Measurements from ENCODE around the gene TCAIM. TPM values are rescaled to one million over a fixed set of nuclear protein-coding genes. Genes with fewer than 3 reads are reported as not detected.
"Not testable (repeated sequence)": the region's sequence is repeated elsewhere in the genome, so short reads cannot be mapped to it uniquely, and the experiment has no call there.

TCAIM gene
- polyA plus RNA-seq, 3 donors: 37.9 to 48.7 (median 46.7) TPM

DNA sequence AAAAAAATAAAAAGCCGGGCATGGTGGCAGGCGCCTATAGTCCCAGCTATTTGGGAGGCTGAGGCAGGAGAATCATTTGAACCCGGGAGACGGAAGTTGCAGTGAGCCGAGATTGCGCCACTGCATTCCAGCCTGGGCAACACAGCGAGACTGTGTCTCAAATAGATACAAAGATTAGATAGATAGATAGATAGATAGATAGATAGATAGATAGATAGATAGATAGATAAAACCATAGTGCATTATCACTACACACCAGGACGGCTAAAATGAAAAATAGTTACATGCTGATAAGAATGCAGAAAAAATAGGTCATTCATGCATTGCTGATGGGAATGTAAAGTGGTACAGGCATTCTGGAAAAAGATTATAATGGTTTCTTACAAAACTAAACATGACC is 59.7 kb downstream of the TCAIM start:
- not testable (repeated sequence) for DNase-seq (ENCODE audit: extremely low read depth in 1 of 11, low read depth in 9 of 11, low spot score in 4 of 11)

- DNase-seq (ENCODE audit: extremely low read depth in 1 of 11, low read depth in 9 of 11, low spot score in 4 of 11): no peak
Observed at GRCh38 chr3:44398853-44399252, 60.3 kb downstream of the TCAIM start.

DNA sequence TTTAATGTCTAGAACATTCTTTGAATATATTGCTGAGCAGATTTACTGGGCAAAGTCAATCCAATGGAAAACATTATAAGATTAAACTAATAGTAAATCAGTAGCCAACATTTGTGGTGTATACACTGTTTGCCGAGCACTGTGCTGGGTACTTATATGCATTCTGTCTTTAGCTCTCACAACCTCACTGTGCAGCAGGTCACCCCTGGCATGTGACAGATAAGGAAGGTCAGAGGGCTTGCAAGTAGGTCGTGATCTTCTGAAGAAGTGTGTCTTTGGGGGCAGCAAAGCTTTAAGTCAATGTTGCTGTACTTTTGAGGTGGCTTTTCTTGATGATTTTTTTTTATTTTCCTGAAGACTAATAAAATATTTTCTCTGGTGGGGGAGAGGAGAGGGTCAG is 62.2 kb downstream of the TCAIM start:
- DNase-seq (ENCODE audit: extremely low read depth in 1 of 11, low read depth in 9 of 11, low spot score in 4 of 11): no peak

DNA sequence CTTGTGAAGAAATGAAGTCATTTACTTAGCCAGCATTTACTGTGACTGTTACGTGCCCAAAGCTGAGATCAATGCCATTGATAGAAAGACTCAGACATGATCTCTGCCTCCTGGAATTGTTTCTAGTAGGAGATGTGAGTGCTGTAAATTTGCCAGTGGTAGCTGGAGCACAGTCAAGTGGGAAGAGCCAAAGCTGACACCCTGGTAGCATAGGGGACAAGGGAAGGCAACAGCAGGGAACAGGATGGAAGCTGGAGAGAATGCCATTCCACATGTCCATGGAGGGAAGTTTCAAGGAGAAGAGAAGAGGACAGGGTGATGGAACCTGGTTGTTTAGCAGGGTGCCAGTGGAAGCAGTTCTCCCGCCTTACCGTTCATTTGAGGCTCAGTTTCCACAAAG is 64.0 kb downstream of the TCAIM start:
- DNase-seq (ENCODE audit: extremely low read depth in 1 of 11, low read depth in 9 of 11, low spot score in 4 of 11): no peak

DNA sequence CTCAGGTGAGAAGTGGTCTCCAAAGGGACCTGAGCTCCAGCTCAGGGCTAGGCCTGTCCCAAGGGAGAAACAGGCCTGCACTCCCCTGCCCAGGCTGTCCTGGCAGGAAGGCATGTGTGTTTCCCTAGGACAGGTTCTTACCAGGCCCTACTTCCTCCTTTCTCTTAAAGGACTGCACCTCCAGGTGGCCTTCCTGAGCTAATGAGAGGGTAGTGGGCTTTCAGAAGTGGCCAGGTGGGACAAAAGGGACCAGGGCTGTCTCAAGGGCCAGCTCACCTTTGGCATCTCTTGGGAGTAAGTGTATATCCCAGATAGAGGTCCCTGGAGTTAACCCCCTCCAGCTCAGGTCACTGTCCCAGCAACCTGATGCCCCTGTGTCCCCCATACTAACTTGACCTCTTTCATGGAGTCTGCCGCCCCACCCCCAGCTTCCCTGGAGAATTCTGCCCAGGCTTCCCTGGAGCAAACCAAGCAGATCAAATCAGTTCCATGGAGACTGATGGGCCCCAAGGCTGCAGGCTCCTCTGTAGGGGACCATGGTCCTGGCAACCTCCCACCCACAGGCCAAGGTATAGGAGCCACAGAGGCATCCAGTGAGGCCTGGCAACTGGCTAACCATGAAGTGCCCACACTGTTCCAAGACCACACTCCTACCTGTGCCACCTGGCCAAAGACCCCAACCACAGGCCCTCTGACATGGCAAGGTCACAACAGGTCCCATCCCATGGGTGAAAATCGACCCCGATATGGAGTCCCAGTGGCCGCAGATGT is 71.3 kb downstream of the TCAIM start:
- DNase-seq (ENCODE audit: extremely low read depth in 1 of 11, low read depth in 9 of 11, low spot score in 4 of 11): no peak

GRCh38 chr3:44411031-44411645 is 72.6 kb downstream of the TCAIM start:
- DNase-seq (ENCODE audit: extremely low read depth in 1 of 11, low read depth in 9 of 11, low spot score in 4 of 11): no peak

GRCh38 chr3:44412365-44412764 is 73.8 kb downstream of the TCAIM start:
- no peak for DNase-seq (ENCODE audit: extremely low read depth in 1 of 11, low read depth in 9 of 11, low spot score in 4 of 11)

DNA sequence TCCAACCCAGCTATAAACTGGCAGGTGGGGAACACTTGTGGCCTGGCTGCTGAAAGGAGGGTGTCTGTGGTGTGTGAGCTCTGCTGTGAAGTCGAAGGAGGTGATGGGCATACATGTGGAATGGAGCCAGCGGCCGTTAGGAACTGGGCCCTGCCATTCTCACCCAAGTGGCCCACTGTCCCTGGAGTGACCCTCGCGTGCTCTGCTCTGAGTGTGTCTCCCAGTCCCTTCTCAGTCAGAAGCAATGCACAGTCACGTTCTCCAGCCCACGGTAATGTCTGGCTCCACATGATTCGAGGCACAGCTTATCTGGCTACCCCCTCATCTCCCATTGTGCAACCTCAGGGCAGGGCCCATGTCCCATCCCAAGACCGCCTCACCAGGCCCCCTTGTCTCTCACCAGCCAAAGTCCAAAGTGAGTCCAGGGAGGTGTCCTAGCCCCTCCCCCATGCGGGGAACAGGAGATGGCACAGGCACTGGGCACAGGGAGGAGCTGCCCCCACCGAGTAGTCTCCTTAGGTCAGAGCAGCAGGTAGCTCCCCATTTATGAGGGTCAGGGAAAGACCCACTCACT is 76.0 kb downstream of the TCAIM start:
- DNase-seq (ENCODE audit: extremely low read depth in 1 of 11, low read depth in 9 of 11, low spot score in 4 of 11): no peak

DNA sequence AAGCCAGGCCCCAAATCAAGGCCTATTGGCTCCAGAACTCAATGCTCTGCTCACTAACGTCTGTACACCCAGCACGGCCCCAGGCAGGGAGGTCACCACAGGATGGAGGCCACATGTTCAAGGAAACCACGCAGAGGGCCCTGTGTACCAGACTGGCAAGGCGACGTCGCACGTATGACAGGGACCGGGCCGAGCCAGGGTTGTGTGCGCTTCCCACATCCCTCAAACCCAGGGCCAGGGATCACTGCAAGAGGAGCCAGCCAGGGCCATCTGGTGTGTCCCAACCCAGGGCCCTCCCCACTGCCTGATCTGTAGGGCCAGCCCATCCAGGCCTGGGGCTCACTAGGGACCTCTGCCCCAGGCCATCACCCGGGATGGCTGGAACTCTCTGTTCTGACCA is 76.9 kb downstream of the TCAIM start:
- DNase-seq (ENCODE audit: extremely low read depth in 1 of 11, low read depth in 9 of 11, low spot score in 4 of 11): no peak

DNA sequence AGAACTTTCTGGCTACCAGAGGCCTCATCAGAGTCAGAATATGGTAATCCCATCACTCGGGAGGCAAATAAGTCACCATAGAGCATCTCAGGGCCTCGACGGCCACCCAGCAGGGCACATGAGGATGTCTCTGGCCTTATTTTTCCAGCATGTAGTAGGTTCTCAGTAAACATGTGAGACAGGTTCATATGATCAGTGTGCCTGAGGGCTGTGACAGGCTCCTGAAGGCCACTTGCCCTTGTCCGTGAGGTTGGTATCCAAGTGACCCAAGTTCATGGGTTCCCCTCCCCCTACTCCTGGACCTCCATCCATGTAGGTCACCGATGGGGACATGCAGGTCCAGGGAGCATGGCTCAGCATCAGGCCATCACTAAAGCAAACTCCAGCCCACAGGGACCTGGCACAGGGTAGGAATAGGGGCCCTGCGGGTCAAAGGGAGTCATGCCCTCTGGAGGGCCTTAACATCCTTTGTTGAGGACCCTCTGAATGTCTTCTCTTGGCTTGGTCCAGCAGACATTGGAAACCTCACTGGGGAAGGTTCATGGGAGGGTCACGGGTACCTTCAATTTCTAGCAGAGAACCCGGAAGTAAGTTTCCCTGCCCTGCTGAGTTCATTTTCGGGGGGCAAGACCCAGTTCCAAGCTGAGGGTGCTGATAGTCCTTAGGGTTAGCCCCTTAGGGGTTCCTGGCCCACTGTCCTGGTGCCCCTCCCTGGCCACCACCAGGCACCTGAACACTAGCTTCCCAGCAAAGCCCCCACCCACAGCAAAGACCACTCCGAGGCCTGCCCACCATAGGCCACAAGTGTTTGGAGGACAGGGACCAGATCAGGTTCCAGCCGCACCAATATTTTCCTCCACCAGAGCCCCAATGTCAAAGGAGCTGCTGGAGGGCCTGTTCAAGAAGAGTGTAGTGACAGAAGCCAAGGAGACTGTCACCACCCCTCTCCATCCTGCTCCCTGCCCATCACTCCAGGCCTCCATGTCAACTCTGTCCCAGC is 77.8 kb downstream of the TCAIM start:
- DNase-seq (ENCODE audit: extremely low read depth in 1 of 11, low read depth in 9 of 11, low spot score in 4 of 11): no peak

- not testable (repeated sequence) for DNase-seq (ENCODE audit: extremely low read depth in 1 of 11, low read depth in 9 of 11, low spot score in 4 of 11)
Observed at GRCh38 chr3:44418118-44418517, 79.6 kb downstream of the TCAIM start.

DNA sequence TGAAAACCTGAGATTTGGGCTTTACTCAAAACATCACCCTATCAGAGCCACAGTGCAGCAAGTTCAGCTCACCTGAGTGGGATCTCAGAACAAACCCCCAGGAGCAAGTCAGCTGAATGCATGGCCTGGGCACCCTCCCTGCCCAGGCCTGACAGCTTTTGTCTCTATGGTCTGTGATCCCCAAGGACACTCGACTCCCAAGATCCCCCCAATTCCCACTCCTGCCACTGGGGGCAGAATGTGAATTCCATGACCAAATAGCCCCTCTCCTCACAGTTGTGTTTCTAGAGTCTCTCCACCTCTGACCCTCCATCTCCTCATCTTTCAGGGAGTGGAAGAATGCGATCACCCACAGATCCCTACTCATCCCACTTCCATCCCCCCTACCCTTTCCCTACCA is 80.0 kb downstream of the TCAIM start:
- DNase-seq (ENCODE audit: extremely low read depth in 1 of 11, low read depth in 9 of 11, low spot score in 4 of 11): no peak

- no peak for DNase-seq (ENCODE audit: extremely low read depth in 1 of 11, low read depth in 9 of 11, low spot score in 4 of 11)
Observed at GRCh38 chr3:44419116-44419922, 80.8 kb downstream of the TCAIM start.

- no peak for DNase-seq (ENCODE audit: extremely low read depth in 1 of 11, low read depth in 9 of 11, low spot score in 4 of 11)
Observed at GRCh38 chr3:44419923-44420650, 81.5 kb downstream of the TCAIM start.

GRCh38 chr3:44420676-44421075 is 82.1 kb downstream of the TCAIM start:
- no peak for DNase-seq (ENCODE audit: extremely low read depth in 1 of 11, low read depth in 9 of 11, low spot score in 4 of 11)

DNA sequence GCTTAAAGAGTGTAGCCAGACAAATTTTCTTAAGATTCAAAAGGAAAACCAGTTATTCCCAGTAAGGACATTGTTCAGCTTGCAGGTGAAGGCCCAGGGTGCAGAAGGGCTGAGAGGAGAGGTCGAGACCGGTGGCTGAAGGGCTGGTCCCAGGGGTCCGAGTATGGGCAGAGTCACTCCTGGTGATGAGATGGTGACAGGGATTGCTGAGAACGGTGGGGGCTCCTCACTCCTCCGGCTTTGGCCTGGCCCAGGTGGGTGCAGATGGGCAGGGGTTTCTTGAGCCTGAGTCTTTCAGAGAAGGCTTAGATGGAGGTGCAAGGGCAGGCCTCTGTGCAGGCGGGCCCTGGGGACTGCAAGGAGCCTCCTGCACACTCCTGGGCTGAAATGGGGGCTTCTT is 82.7 kb downstream of the TCAIM start:
- no peak for DNase-seq (ENCODE audit: extremely low read depth in 1 of 11, low read depth in 9 of 11, low spot score in 4 of 11)

DNA sequence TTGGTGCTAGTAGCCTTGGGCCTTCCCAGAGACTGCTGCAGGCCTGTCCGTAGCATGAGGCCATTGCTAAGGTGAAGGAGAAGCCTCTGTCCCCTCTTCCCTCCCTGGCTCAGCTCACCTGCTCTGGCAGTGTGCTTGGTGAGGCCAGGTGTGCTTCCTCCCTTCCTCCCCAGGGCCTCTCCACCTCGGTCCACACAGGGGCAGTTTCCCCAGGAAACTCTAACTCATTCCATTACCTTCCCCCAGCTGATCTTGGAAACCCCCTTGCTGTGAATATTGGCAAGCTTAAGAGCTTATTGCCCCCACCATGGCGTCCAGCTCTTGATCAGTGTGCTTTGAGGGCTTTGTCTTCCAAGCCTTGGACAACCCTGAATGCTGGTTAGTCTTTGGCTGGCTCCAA is 86.2 kb downstream of the TCAIM start:
- no peak for DNase-seq (ENCODE audit: extremely low read depth in 1 of 11, low read depth in 9 of 11, low spot score in 4 of 11)

DNA sequence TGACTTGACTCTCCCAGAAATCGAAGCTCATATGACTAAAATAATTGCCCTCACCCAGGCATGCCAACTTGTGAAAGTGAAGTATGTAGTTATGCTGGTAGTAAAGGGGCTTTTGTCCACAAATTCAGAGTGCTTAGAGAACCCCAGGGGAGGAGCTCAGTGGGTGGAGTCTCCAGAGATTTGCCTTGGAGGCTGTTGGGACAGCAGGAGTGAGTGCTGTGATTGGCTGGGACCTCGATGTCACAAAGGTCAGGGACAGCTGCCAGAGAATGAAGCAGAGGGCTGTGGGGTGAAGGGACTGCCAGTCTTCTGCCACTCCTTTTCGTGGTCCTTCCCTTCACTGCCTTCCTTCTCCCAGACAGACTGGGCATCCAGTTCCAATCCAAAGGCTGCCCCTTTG is 89.1 kb downstream of the TCAIM start:
- no peak for DNase-seq (ENCODE audit: extremely low read depth in 1 of 11, low read depth in 9 of 11, low spot score in 4 of 11)

Measured in renal cortex interstitium (tissue), 11 donors.